HG03139 (cell line): ENCODE results near the gene TADA2A.
"Not testable (repeated sequence)": the region's sequence is repeated elsewhere in the genome, so short reads cannot be mapped to it uniquely, and the experiment has no call there.

Source experiments
- ATAC-seq: cut with Tn5 transposase; IDR thresholded peaks from one replicate; pipeline ENCODE4 v1.9.1; 2021; ENCODE audit not compliant: unreplicated experiment

Gene TADA2A

DNA sequence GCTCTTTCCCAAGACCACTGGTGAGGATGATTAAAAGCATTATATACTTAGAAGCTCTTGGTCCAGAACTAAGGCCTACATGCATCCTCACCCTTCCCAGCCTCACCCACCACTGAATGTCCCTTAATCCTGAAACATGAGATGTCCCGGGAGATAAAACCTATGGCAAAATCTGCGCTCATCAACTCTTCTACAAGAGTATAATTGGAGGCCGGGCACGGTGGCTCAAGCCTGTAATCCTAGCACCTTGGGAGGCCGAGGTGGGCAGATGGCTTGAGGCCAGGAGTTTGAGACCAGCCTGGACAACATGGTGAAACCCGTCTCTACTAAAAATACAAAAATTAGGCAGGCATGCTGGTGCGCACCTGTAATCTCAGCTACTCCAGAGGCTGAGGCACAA is 13.3 kb upstream of the TADA2A start:
- ATAC-seq, result no peak

DNA sequence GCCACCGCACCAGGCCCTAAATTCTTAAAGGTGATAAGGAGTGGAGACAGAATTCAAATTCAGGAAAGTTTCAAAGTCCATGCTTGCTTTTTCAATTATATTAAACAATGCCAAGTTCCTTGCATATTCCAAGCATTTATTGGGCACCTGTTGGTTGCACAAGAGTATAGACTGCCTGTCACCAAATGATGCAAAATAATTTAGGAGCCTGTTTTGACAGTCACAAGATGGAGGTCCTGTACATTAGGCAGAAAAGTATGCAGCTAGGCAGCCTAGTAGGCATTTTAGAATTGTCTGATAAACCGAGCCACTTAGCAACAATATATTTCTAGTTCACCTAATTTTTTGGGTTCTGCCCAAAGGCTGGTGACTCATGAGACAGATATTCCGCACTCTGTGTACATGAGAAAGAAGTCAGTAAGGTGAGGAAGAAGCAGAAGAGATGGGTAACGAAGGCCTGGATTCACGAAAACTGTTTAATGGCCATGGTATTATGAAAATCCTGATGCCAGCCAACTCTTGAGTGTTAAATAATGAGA is 7.4 kb upstream of the TADA2A start:
- ATAC-seq, result no peak

DNA sequence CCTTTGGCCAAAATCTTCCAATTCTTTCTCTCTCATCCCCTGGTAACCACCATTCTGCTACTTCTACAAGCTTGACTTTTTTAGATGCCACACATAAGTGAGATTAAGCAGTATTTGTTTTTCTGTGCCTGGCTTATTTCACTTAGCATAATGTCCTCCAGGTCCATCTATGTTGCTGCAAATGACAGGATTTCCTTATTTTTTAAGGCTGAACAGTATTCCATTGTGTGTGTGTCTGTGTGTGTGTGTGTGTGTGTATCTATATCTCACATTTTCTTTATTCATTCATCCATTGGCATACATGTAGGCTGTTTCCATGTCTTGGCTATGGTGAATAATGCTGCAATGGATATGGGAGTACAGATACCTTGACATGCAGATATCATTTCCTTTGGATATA is 6.2 kb upstream of the TADA2A start:
- ATAC-seq, result no peak

- not testable (repeated sequence) for ATAC-seq
These were observed 1.2 kb upstream of the TADA2A start for GRCh38 chr17:37405522-37405921.

GRCh38 chr17:37405955-37406634 is 591 bp upstream of the TADA2A start:
- ATAC-seq, result no peak

DNA sequence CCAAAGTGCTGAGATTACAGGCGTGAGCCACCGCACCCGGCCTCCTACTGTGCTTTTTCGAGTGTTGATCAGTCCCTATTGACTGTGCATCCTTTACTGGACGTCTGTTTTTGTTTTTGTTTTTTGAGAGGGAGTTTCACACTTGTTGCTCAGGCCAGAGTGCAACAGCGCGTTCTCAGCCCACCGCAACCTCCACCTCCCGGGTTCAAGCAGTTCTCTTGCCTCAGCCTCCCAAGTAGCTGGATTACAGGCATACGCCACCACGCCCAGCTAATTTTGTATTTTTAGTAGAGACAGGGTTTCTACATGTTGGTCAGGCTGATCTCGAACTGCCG is 1.4 kb downstream of the TADA2A start:
- not testable (repeated sequence) for ATAC-seq

DNA sequence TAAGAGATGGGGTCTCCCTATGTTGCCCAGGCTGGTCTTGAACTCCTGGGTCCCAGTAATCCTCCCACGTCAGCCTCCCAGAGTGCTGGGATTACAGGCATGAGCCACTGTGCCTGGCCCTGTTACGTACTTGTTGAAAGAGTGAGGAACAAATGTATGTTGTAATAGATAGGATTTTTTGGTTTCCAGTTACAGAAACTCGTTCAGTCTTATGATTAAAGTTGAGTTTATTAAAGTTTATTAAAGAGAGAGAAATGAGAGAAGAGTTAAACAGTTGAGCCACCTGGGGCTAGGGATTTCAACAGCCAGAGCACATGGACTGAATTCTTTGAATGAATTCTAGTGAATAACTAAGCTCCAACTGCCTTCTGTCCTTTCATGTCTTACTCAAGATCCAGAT is 3.7 kb downstream of the TADA2A start:
- no peak for ATAC-seq

DNA sequence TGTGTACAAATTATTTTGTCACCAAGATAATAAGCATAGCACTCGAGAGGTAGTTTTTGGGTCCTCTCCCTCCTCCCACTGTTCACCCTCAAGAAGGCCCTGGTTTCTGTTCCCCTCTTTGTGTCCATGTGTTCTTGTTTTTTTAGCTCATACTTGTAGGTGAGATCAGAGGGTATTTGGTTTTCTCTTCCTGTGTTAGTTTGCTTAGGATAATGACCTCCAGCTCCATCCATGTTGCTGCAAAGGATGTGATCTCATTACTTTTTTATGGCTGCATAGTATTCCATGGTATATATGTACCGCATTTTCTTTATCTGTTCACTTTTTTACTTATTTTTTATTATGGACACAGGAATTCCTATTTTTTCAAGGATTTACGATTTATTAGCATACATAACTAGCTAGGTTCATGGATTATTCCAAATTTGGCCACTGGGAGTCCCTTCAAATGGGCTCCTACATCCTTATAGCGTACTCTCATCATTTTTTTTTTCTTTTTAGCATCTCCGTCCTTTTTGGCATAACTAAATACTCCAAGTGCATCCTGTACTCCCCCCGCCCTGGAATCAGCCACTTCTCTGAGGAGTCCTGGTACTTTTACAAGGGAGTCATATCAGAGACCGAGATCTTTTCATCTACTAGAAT is 7.3 kb downstream of the TADA2A start:
- ATAC-seq, result no peak

- ATAC-seq, result no peak
These were observed 11.2 kb downstream of the TADA2A start for GRCh38 chr17:37417852-37418251.

DNA sequence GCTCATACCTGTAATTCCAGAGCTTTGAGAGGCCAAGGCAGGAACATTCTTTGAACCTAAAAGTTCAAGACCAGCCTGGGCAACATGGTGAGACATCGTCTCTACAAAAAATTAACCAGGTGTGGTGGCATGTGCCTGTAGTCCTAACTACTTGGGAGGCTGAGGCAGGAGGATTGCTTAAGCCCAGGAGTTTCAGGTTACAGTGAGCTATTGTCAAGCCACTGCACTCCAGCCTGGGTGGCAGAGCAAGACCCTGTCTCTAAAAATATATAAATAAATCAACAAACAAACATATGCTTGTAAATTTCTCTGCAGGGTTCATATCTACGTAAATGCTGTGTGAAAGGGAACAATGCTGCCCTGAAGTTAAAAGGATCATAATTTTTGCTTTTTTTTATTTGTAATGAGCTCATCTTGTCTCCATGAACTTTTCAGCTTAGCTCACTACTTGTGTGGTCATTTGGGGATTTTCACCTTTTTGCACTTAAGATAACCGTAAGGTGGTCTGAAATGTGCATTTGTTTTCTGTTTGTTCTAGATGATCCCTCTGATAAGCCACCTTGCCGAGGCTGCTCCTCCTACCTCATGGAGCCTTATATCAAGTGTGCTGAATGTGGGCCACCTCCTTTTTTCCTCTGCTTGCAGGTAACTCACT is 16.4 kb downstream of the TADA2A start:
- ATAC-seq, result no peak

GRCh38 chr17:37425268-37425667 is 18.6 kb downstream of the TADA2A start:
- ATAC-seq, result no peak

- no peak for ATAC-seq
These were observed 22.4 kb downstream of the TADA2A start for GRCh38 chr17:37429039-37429438.

GRCh38 chr17:37429453-37429852 is 22.8 kb downstream of the TADA2A start:
- no peak for ATAC-seq

DNA sequence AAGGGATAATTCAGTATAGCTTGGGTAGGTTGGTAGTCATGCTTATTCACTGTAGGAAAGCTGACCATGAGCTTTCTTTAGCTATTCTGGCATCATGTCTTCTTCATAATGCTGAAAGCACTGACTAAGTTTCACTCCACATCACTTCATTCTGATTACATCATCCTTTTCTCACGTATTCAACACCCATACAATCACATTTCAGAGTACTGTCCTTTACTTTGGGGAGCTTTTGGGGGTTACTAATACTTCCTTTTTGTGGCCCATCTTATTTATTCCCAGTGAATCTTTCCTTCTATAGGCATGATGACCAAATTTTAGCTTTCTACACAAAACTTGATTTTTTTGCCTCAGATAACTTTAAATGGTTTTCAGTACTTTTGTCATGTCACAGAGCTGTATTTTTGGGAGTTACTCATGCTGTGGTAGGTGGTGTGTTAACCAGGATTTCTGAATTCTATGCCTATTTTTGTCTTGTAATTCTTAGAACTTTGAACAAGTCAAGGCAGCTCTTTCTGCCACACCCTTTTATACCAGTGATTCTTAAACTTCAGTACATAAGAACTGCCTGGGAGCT is 23.5 kb downstream of the TADA2A start:
- no peak for ATAC-seq

GRCh38 chr17:37432671-37433070 is 26.0 kb downstream of the TADA2A start:
- ATAC-seq, result no peak

DNA sequence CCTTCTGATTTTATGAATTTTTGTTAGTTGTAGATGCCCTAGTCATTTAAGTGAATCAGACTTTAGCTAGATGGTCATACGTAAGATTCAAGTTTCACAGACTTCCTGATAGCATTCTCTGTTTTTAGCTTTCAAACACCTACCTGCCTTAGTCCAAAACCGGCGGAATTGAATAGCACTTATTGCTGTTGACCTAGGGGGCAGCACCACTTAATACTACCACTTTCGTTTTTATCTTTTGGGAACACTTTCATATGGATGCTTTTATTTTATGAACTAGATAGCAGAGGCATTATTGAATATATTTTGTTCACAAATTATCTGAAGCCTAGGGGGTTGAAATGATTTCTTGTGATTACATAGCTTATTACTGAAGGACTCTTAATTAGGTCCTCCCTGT is 31.5 kb downstream of the TADA2A start:
- no peak for ATAC-seq

DNA sequence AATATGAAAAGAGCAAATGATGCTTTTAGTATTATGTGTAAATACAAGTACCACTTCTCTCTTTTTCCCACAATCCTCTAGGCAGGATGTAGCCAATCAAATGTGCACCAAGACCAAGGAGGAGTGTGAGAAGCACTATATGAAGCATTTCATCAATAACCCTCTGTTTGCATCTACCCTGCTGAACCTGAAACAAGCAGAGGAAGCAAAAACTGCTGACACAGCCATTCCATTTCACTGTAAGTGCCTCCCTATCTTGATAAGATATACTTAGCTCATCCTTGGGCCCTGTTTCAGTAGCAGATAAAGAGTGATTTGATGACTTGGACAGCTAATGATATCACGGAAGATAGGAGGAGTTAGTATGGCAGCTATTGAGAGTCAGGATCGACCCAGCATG is 33.7 kb downstream of the TADA2A start:
- no peak for ATAC-seq

DNA sequence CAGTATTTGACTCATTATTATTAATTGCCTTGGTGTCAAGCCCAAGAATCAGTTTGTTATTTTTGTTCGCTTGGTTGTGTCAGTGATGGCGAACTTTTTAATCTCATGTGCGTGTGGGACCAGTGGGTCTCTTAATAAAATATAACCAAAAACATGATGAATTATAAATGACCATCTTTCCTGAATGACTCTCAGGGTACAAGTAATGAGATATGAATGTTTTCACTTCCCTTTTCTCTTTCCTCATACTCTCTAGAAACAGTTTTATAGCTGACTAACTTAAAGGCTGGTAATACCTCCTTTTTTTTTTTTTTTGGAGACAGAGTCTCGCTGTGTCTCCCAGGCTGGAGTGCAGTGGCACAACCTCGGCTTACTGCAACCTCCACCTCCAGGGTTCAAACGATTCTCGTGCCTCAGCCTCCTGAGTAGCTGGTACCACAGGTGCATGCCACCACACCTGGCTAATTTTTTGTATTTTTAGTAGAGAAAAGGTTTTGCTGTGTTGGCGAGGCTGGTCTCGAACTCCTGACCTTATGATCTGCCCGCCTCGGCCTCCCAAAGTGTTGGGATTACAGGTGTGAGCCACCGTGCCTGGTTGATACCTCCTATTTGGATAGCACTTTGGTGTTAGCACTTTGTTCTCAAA is 34.8 kb downstream of the TADA2A start:
- ATAC-seq, result not testable (repeated sequence)

- ATAC-seq, result no peak
These were observed 39.3 kb downstream of the TADA2A start for GRCh38 chr17:37446027-37446426.

DNA sequence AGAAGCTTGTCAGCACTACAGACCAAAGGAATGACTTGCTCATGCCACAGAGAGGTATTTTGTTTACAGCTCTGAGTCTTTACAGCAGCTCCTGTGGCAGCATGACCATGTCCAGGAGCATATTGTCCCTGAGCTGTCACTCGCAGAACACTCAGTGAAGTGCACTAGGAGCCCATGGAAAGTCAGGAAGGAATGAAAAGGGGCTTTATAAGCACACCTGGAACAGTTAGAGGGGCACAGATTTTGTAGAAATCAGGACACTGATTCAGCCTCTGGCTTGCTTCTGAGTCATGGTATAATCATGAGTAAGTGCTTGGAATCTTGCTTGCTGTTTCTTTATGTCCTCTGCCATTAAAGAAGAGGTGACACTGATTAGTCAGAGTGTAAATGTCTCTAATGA is 41.0 kb downstream of the TADA2A start:
- ATAC-seq, result no peak

GRCh38 chr17:37450112-37450511 is 43.4 kb downstream of the TADA2A start:
- no peak for ATAC-seq
